Left hindlimb (tissue), 1 donor: ENCODE measurements around the gene NCOA7.
"Not testable (repeated sequence)": the region's sequence is repeated elsewhere in the genome, so short reads cannot be mapped to it uniquely, and the experiment has no call there.

Experiments used
- DNase-seq: peaks from one replicate; pipeline ENCODE4 v3.0.0-alpha.2; 2018

The NCOA7 gene

GRCh38 chr6:125759184-125759902 lies 31.4 kb upstream of the NCOA7 start:
- DNase-seq: no peak

GRCh38 chr6:125759959-125760457 lies 30.8 kb upstream of the NCOA7 start:
- DNase-seq: no peak

- DNase-seq: no peak
Measured at GRCh38 chr6:125764121-125764671, 26.6 kb upstream of the NCOA7 start.

GRCh38 chr6:125765944-125766343 lies 24.8 kb upstream of the NCOA7 start:
- DNase-seq: no peak

- peak; percentile 36 for DNase-seq
Measured at GRCh38 chr6:125766641-125767040, 24.1 kb upstream of the NCOA7 start.

GRCh38 chr6:125769147-125769783 lies 21.5 kb upstream of the NCOA7 start:
- DNase-seq: no peak

DNA sequence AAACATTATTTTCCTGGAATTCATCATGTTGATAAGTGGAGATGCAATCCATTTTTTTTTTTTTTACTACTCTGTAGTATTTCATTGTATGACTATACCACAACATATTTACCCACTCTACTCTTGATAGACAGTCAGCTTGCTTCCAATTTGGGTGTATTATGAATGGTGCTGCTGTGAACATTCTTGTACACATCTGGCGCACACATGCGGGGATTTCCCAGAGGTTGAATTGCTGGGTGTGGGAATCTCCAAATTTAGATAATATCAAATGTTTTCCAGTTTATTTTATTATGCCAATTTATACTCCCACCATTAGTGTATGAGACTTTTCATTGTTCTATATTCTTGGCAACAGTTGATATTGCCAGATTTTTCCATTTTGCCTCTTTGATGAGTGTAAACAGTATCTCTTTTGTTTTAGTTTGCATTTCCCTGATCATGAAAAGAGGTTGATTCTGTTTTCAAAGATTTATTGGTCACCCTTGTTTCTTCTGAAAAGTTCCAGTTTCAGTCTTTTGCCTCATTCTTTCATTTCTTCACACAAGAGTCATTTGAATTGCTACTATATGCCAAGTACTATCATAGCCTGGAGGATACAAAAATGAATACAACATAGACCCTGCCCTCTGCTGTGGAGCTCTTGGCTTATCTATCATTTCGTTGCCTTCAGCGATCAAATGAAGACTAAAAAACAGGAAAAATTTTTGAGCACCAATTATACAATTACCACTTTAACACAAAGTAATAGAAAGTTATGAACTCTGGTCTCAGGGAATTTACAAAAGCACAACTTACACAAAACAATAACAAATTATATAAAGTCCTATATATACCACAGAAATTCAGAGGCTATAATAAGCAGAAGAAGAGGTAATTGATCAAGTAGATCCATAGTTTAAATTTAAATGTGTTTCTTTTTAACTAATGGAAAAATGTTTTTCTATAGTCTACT lies 17.1 kb upstream of the NCOA7 start:
- DNase-seq: no peak

DNA sequence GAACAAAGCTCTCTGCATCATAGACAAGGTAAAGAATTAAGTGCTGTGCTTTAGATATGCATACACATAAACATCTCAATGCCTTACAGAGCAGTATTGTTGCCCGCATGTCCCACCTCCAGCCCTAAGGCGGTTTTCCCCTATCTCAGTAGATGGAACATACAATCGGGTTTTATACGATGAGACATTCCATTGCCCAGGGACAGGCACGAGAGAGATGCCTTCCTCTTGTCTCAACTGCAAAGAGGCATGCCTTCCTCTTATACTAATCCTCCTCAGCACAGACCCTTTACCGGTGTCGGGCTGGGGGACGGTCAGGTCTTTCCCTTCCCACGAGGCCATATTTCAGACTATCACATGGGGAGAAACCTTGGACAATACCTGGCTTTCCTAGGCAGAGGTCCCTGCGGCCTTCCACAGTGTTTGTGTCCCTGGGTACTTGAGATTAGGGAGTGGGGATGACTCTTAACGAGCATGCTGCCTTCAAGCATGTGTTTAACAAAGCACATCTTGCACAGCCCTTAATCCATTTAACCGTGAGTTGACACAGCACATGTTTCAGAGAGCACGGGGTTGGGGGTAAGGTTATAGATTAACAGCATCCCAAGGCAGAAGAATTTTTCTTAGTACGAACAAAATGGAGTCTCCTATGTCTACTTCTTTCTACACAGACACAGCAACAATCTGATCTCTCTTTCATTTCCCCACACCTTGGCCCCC lies 14.5 kb upstream of the NCOA7 start:
- not testable (repeated sequence) for DNase-seq

DNA sequence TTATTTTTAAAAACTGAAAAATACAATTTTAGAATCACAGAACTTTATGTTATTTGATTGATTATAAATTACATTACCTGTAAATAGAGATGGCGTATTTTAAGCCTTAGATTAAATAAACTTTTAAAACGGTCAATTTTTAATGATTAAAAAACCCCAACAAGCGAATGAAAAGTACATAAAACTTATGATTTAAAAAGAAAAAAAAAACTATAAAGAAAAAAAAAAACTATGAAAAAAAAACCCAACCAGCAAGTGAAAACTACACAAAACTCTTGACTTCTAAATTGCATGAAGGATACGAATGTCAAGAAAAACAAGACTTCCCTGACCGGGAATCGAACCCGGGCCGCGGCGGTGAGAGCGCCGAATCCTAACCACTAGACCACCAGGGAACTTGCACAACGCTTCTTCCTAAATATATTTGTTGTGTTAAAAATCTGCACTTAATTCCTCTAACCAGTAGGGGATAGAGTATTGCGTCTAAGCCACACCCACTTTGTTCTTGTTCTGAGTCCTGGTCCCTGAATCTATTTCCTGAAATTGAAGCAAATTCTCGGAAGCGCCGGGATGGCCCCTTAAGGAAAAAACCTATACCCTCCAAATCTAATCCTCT lies 10.7 kb upstream of the NCOA7 start:
- DNase-seq: peak; percentile 93

GRCh38 chr6:125780540-125781313 lies 10.0 kb upstream of the NCOA7 start:
- DNase-seq: peak; percentile 51

DNA sequence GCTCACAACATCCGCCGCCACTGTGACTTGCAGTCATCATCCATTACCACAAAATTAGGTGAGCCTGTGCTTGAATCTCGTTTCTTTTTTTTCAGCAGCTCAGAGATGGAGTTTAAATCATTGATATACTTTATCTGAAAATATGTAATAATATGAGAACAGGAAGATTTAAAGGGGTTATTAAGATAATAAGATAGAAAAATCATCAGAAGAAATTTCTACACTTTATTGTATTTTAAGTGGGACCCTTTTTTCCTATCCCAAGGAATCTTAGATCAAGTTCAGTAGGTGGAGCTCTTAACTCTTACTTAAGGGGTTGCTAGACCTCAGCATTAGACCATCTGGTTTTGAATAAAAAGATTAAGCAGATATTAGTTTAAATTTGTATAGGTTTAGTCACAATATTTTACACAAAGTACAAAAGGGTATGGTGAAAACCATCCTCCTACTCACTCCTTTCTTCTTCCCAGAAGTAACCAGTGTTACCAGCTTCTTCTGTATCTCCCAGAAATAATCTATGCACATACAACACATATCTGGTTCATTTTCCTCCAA lies 9.4 kb upstream of the NCOA7 start:
- no peak for DNase-seq

DNA sequence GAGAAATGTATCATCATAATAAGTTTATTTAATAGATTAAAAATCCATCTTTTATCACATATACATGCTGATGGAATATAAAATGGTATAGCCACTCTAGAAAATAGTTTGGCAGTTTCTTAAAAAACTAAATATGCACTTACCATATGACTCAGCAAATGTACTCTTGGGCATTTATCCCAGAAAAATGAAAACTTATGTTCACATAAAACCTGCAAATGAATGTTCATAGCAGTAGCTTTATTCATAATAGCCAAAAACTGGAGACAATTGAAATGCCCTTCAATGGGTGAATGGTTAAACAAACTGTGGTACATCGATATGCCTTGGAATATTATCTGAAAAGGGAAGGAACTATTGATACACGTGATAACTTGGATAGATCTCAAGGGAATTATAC lies 6.4 kb upstream of the NCOA7 start:
- no peak for DNase-seq

GRCh38 chr6:125787791-125788190 lies 3.0 kb upstream of the NCOA7 start:
- no peak for DNase-seq

DNA sequence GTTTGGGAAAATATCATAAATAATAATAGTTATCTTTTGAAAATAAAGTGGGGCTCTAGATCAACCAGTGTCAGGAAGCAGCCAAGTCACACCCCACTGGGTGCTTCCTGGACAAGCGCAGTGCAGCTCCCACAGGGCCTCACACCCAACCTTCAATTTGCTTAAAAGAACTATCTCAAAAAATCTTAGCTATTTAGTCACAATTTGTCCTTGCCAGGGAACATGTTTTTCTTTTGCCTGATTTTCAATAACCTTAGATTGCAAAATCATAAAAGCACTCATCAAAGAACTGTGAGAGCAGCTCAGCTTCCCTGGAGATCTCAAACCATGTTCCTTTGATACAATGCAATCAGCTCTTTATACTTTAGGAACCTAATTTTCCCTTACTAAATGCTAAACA lies 1.6 kb upstream of the NCOA7 start:
- no peak for DNase-seq

- peak; percentile 56 for DNase-seq
Measured at GRCh38 chr6:125789576-125790357, 993 bp upstream of the NCOA7 start.

GRCh38 chr6:125791151-125791819 lies 525 bp downstream of the NCOA7 start:
- peak; percentile 37 for DNase-seq

GRCh38 chr6:125791820-125792165 lies 1.0 kb downstream of the NCOA7 start:
- no peak for DNase-seq

GRCh38 chr6:125792172-125792571 lies 1.4 kb downstream of the NCOA7 start:
- DNase-seq: no peak

DNA sequence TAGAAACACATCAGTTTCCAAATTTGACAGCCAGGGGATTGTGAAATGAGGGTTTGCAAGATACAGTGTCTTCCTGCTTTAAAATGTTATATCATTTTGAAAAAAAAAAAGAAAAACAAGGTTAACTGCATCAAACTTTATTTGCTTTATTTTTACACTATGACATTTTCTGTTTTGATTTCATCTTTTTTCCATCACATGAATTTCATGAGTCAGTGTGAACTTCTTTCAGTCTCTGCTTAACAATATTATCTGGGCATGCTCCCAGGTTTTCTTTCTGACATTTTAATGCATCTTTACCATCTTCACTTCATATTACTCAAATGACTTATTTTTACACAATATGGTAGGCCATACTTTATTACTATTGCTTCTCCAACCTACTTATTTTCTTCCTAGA lies 1.9 kb downstream of the NCOA7 start:
- no peak for DNase-seq
